Stimulated activated CD8-positive, alpha-beta memory T cell treated with anti-CD3 and anti-CD28 coated beads, Interleukin-15, amount 100 ng/mL, for 1 hour (primary cell): ENCODE data around the gene CCDC17.

Source experiments
- DNase-seq: peaks from one replicate; pipeline ENCODE4 v3.0.0-alpha.2; 2020; ENCODE audit warnings: low read depth

Gene CCDC17

DNA sequence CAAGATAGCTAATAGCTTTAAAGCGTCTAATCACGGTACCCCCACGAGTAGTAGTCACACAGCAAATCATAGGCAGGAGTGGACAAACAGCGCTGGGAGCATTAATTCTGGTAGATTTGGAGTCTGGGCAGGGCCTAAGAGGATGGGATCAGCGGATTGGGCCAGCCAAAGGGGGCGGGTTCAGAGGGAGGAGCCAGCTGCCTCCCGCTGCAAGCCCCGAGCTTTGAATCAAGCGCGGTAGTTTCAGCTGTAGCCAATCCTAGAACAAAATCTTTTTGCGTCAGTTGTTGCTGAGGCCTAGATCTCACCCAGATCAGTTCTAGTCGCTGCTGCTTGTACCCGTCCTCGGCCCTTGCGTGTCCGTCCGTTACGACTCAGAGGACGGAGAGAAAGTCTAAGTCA is 40.6 kb downstream of the CCDC17 start:
- DNase-seq, result peak; percentile 85

DNA sequence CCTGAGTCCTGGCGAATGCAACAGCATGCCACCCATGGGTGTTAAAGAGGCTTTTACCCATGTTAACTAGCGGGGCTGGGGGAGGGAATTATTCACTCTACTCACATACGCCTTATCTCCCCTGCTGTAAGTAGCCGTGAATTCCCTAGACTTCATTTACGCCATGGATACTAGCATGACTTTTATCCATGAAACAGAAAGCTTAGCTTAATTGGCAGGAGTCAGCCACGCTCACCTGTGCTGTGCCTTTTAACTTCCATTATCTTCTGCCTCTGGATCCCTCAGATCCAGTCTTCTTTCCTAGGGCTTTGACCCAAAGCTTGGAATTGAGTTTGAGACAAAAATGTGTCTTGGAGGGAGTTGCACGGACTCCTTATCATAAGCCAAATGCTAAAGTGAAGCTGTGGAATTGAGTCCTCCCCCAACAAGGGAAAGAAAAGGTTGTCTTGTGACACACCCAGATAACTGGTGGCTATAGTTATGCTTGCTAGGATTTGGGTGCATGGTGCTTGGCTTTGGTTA is 49.7 kb downstream of the CCDC17 start:
- DNase-seq, result no peak

DNA sequence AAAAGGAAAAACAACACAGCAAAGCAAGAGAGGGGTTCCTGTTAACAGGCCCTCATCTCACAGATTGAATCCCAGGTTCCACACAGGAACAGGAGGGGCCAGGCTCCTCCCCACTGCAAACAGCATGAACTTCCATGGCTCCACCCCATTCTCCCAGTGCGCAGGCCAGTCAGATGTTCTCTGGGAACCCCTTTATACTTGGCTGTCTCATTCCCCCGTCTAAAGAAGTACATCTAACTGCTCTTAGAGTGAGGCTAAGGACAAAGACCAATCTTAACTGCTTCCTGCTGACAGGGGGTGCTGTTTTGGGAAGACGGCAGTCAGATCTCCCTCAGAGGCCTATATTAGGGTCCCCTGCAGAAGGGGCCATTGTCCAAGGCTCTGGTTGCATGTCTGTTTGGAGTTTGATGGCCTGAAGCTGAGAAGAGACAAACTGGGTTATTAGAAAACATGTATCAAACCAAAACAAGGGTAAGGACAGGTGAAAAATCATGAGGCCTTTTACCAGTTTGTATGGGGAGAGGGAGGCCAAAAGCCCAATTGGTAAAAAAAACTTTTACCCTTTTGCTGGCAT is 50.5 kb downstream of the CCDC17 start:
- no peak for DNase-seq

DNA sequence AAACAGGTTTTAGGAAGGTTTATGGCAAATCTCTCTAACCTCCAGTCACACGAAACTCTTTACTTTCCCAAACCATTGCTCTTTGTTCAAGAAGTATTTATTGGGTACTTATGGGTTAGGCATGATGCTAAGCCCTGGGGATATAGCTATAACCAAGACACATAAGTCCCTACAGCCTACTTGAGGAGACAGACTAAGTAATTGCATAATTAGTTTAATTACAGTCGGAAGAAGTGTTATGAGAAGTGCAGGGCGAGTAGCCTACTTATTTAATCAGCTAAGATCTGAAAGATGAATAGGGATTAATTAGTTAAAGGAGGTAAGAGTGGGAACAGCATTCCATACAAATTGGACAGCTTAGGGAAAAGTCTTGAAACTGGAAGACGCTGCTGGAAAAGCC is 53.2 kb downstream of the CCDC17 start:
- no peak for DNase-seq
